Chondrocyte (in vitro differentiated cells): ENCODE measurements around the gene TLE3. TPM values are rescaled to one million over a fixed set of nuclear protein-coding genes. Genes with fewer than 3 reads are reported as not detected.
"Not testable (repeated sequence)": the region's sequence is repeated elsewhere in the genome, so short reads cannot be mapped to it uniquely, and the experiment has no call there.

ENCODE experiments used
- DNase-seq: peaks from one replicate; pipeline ENCODE4 v3.0.0; 2021; ENCODE audit warnings: mixed read lengths, low spot score
- H3K27ac Mint-ChIP-seq: one replicate; pipeline ENCODE4 v1.8.0; 2021; ENCODE audit warnings: mild to moderate bottlenecking, moderate library complexity, mixed read lengths; ENCODE audit not compliant: unreplicated experiment
- H3K27me3 Mint-ChIP-seq: 2 replicates; pipeline ENCODE4 v1.8.0; 2021; ENCODE audit warnings: low read depth, mixed read lengths
- H3K36me3 Mint-ChIP-seq: 2 replicates; pipeline ENCODE4 v1.8.0; 2021; ENCODE audit warnings: low read depth, mixed read lengths
- H3K4me1 Mint-ChIP-seq: 2 replicates; pipeline ENCODE4 v1.8.0; 2021; ENCODE audit warnings: low read depth, mild to moderate bottlenecking, mixed read lengths
- H3K4me3 Mint-ChIP-seq: one replicate; pipeline ENCODE4 v1.8.0; 2021; ENCODE audit warnings: mild to moderate bottlenecking, moderate library complexity, mixed read lengths; ENCODE audit not compliant: unreplicated experiment
- H3K9me3 Mint-ChIP-seq: 2 replicates; pipeline ENCODE4 v1.8.0; 2021; ENCODE audit warnings: low read depth, mixed read lengths
- total RNA-seq: library from RNA; stranded (reverse); gene quantifications from 3 replicates; pipeline ENCODE4 v1.2.1, GENCODE V29; 2021
- TF ChIP-seq, protein P1 (sequence below): fragments of 200-600 bp; sonication (generic); IDR thresholded peaks from 2 replicates; pipeline ENCODE4 v1.5.0; 2021; ENCODE audit warnings: antibody characterized with exemption, mild to moderate bottlenecking, moderate library complexity

Gene TLE3
- total RNA-seq, 1 donor from 2014 or later, result 53.4 TPM

DNA sequence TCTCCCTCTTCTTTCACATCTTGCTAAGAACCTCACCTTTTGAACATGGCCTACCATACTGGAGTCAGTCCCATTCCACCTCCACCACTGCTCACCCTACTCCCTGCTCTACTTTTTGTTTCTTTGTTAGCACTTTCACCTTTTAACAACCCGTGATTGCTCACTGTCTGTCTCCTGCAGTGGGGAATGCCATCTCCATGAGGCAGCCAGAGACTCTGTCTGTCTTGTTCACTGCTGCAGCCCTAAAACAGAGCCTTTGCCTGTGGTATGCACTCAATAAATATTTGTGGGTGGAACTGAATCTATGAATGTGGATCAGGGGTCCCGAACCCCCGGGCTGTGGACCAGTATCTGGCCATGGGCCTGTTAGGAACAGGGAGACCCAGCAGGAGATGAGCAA is 16.5 kb upstream of the TLE3 start:
- peaks cover 32% of the 10 kb centered on the region for H3K27me3 Mint-ChIP-seq
- H3K9me3 Mint-ChIP-seq, result no peaks in the 10 kb centered on the region
- DNase-seq, result no peak
- peaks cover 18% of the 10 kb centered on the region for H3K4me1 Mint-ChIP-seq
- no peak overlapping the region for H3K27ac Mint-ChIP-seq
- no peaks in the 10 kb centered on the region for H3K36me3 Mint-ChIP-seq
- H3K4me3 Mint-ChIP-seq, result no peak overlapping the region
- TF ChIP-seq, protein P1, sequence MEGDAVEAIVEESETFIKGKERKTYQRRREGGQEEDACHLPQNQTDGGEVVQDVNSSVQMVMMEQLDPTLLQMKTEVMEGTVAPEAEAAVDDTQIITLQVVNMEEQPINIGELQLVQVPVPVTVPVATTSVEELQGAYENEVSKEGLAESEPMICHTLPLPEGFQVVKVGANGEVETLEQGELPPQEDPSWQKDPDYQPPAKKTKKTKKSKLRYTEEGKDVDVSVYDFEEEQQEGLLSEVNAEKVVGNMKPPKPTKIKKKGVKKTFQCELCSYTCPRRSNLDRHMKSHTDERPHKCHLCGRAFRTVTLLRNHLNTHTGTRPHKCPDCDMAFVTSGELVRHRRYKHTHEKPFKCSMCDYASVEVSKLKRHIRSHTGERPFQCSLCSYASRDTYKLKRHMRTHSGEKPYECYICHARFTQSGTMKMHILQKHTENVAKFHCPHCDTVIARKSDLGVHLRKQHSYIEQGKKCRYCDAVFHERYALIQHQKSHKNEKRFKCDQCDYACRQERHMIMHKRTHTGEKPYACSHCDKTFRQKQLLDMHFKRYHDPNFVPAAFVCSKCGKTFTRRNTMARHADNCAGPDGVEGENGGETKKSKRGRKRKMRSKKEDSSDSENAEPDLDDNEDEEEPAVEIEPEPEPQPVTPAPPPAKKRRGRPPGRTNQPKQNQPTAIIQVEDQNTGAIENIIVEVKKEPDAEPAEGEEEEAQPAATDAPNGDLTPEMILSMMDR, result no peak

DNA sequence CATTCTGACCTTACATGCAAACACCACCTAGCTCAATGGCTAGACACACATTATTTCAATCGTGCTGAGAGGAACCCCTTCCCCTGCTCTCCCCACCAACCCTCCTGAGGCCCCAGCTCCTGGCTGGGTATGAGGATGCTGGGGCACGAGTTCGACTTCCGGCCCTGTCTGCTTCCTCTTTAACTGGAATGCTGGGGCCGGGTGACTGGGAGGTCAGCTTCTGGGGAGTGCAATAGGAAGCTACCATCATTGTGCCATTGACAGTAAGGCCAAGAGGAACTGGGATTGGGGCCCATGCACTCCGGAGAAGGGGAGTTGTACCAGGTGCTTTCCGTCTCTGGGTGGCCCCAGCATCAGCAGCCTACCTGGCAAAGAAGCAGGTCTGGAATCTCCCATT is 15.6 kb upstream of the TLE3 start:
- peaks cover 33% of the 10 kb centered on the region for H3K27me3 Mint-ChIP-seq

DNA sequence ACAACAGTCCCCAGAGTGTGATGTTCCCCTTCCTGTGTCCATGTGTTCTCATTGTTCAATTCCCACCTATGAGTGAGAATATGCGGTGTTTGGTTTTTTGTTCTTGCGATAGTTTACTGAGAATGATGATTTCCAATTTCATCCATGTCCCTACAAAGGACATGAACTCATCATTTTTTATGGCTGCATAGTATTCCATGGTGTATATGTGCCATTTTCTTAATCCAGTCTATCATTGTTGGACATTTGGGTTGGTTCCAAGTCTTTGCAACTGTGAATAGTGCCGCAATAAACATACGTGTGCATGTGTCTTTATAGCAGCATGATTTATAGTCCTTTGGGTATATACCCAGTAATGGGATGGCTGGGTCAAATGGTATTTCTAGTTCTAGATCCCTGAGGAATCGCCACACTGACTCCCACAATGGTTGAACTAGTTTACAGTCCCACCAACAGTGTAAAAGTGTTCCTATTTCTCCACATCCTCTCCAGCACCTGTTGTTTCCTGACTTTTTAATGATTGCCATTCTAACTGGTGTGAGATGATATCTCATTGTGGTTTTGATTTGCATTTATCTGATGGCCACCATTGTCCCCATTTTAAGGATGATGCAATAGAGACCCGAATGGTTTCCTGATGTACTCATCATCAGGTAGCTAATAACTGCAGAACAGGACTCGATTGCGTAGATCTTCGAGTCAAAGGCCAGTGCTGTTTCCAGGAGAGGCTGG is 15.0 kb upstream of the TLE3 start:
- H3K27ac Mint-ChIP-seq, H3K4me3 Mint-ChIP-seq, H3K9me3 Mint-ChIP-seq, DNase-seq, H3K36me3 Mint-ChIP-seq: not testable (repeated sequence)
- Mint-ChIP-seq H3K4me1 (peaks cover 18% of the 10 kb centered on the region), H3K27me3 (peaks cover 32% of the 10 kb centered on the region)

More for the DNA sequence above, 15.6 kb upstream of the TLE3 start:
- Mint-ChIP-seq H3K27ac (no peak overlapping the region), H3K36me3 (no peaks in the 10 kb centered on the region), H3K4me1 (peaks cover 18% of the 10 kb centered on the region), H3K9me3 (no peaks in the 10 kb centered on the region), H3K4me3 (no peak overlapping the region)
- TF ChIP-seq, protein P1, result no peak
- no peak for DNase-seq

DNA sequence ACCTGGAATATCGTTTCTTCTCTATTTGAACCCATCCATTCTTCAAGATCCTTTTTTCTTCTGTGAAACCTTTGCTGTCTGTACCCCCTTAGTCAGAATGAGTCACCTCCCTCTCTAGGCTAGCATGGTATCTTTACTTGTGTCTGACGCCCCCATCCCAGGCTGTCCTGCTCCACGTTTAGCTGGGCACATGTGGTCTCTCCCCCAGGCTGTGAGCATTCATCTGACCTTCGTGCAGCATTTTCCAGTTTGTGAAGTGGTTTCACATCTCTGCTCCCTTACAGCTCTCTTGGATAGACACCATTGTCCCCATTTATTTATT is 14.3 kb upstream of the TLE3 start:
- H3K36me3 Mint-ChIP-seq, result no peaks in the 10 kb centered on the region
- peak overlapping the region; percentile 34 for H3K27ac Mint-ChIP-seq
- H3K4me3 Mint-ChIP-seq, result no peak overlapping the region
- no peak for DNase-seq
- H3K9me3 Mint-ChIP-seq, result no peaks in the 10 kb centered on the region
- TF ChIP-seq, protein P1, result no peak
- H3K27me3 Mint-ChIP-seq, result peaks cover 35% of the 10 kb centered on the region
- H3K4me1 Mint-ChIP-seq, result peaks cover 18% of the 10 kb centered on the region

DNA sequence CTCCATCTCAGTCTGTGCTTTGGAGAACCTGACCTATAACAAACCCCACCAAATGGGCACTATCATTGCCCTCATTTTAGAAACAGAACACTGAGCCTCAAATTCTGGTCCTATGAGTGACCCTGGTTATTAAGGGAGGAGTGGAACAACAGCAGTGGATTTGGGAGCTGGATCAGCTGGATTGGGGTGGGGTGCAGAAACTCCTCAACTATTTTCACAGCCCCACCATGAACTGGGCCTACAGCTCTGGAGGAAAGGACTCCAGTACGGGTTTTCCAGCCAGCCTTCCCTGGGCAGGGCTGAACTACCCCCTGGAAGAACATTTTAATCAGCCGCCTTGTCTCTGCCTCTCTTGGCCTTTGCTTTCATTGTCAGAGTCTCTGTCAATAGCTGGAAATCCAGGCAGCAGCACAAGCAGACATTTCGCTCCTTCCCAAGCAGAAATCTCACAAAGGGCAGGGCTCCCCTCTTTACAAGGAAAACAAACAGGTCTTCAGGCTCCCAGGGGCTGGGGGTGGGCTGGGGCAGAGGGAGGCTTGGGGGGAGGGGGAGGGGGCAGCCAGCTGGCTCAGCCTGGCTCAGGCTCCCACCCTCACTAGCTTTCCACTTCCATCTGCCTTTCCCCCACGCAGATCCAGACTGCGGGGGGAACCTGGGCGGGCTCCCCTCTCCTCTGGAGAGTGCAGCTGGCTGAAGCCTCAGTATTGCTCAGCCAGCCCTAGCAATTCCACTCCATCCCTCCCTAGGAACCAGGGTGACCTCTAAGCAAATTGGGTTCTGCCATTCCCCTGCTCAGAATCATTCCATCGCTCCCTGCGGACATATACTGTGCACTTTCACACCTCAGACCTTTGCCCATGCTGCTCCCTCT is 13.7 kb upstream of the TLE3 start:
- Mint-ChIP-seq H3K9me3 (no peaks in the 10 kb centered on the region), H3K36me3 (no peaks in the 10 kb centered on the region), H3K27me3 (peaks cover 31% of the 10 kb centered on the region), H3K4me1 (peaks cover 18% of the 10 kb centered on the region), H3K27ac (peak overlapping the region; percentile 34), H3K4me3 (peak overlapping the region; percentile 43)
- TF ChIP-seq, protein P1, result no peak
- DNase-seq, result no peak
